ENCODE measurements around the gene URB1. TPM values are rescaled to one million over a fixed set of nuclear protein-coding genes. Genes with fewer than 3 reads are reported as not detected.

Gene URB1
- total and polyA plus RNA-seq, 2 experiments from 2014 or later = 7.7 to 44.1 TPM

DNA sequence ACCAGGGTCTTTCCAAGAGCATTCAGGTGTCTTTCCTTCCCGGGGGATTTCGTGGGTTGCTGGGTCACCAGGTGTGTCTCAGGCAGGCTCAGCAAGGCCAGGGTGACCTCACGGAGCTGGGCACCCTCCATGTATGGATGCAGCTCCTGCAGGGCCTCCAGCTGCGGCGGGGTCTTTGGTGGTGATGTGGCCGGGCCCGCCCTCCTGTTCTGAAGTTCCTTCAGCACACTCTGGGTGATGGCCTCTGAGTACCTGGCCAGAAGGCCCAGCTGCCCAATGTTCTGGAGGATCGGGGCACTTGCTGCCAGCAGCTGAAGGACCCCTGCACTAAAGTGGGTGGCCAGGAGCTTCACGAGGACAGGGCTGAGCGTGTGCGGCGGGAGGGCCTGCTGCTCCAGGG lies 45.5 kb downstream of the URB1 start (continued):
- TF ChIP-seq, protein P1, sequence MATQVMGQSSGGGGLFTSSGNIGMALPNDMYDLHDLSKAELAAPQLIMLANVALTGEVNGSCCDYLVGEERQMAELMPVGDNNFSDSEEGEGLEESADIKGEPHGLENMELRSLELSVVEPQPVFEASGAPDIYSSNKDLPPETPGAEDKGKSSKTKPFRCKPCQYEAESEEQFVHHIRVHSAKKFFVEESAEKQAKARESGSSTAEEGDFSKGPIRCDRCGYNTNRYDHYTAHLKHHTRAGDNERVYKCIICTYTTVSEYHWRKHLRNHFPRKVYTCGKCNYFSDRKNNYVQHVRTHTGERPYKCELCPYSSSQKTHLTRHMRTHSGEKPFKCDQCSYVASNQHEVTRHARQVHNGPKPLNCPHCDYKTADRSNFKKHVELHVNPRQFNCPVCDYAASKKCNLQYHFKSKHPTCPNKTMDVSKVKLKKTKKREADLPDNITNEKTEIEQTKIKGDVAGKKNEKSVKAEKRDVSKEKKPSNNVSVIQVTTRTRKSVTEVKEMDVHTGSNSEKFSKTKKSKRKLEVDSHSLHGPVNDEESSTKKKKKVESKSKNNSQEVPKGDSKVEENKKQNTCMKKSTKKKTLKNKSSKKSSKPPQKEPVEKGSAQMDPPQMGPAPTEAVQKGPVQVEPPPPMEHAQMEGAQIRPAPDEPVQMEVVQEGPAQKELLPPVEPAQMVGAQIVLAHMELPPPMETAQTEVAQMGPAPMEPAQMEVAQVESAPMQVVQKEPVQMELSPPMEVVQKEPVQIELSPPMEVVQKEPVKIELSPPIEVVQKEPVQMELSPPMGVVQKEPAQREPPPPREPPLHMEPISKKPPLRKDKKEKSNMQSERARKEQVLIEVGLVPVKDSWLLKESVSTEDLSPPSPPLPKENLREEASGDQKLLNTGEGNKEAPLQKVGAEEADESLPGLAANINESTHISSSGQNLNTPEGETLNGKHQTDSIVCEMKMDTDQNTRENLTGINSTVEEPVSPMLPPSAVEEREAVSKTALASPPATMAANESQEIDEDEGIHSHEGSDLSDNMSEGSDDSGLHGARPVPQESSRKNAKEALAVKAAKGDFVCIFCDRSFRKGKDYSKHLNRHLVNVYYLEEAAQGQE (IDR thresholded peaks at IDR 0.05; ENCODE audit: unreplicated experiment) = no peak
- TF ChIP-seq NANOG (IDR thresholded peaks at IDR 0.05; ENCODE audit: borderline replicate concordance) (no peak), ZNF114 (CRISPR knock-in tag; IDR thresholded peaks at IDR 0.05) (no peak), ZNF331 (CRISPR knock-in tag; IDR thresholded peaks at IDR 0.05; ENCODE audit: low read depth) (no peak), STAT1 (IDR thresholded peaks at IDR 0.05; ENCODE audit: unreplicated experiment) (no peak), POLR2AphosphoS5 (IDR thresholded peaks at IDR 0.05; ENCODE audit: low read depth) (no peak)
- TF ChIP-seq, protein P2, sequence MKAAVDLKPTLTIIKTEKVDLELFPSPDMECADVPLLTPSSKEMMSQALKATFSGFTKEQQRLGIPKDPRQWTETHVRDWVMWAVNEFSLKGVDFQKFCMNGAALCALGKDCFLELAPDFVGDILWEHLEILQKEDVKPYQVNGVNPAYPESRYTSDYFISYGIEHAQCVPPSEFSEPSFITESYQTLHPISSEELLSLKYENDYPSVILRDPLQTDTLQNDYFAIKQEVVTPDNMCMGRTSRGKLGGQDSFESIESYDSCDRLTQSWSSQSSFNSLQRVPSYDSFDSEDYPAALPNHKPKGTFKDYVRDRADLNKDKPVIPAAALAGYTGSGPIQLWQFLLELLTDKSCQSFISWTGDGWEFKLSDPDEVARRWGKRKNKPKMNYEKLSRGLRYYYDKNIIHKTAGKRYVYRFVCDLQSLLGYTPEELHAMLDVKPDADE (IDR thresholded peaks at IDR 0.05) = no peak
- TF ChIP-seq, protein P3, sequence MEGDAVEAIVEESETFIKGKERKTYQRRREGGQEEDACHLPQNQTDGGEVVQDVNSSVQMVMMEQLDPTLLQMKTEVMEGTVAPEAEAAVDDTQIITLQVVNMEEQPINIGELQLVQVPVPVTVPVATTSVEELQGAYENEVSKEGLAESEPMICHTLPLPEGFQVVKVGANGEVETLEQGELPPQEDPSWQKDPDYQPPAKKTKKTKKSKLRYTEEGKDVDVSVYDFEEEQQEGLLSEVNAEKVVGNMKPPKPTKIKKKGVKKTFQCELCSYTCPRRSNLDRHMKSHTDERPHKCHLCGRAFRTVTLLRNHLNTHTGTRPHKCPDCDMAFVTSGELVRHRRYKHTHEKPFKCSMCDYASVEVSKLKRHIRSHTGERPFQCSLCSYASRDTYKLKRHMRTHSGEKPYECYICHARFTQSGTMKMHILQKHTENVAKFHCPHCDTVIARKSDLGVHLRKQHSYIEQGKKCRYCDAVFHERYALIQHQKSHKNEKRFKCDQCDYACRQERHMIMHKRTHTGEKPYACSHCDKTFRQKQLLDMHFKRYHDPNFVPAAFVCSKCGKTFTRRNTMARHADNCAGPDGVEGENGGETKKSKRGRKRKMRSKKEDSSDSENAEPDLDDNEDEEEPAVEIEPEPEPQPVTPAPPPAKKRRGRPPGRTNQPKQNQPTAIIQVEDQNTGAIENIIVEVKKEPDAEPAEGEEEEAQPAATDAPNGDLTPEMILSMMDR (conservative IDR thresholded peaks at IDR 0.05; ENCODE audit: low read depth in 2 of 2) = no peak

DNA sequence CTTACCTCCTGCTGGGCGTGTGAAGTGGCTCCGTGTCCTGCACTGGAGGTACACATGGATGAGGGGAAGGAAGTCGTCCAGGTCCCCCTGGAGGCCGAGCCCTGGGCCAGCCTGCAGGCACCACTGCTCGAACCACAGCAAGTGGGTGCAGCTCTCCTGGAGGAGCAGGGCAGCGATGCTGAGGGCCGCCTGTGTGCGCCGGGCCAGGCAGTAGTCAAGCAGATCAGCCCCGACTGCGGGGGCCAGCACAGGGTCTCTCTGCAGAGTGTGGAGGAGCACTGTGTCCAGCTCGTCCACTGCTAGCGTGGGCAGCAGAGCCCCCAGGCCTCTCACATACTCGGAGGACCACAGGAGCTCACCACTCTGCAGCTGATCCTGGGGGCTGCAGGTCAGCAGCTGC lies 45.9 kb downstream of the URB1 start:
- ATAC-seq = no peak
- TF ChIP-seq, protein P2 (IDR thresholded peaks at IDR 0.05) = no peak
- TF ChIP-seq, protein P4, sequence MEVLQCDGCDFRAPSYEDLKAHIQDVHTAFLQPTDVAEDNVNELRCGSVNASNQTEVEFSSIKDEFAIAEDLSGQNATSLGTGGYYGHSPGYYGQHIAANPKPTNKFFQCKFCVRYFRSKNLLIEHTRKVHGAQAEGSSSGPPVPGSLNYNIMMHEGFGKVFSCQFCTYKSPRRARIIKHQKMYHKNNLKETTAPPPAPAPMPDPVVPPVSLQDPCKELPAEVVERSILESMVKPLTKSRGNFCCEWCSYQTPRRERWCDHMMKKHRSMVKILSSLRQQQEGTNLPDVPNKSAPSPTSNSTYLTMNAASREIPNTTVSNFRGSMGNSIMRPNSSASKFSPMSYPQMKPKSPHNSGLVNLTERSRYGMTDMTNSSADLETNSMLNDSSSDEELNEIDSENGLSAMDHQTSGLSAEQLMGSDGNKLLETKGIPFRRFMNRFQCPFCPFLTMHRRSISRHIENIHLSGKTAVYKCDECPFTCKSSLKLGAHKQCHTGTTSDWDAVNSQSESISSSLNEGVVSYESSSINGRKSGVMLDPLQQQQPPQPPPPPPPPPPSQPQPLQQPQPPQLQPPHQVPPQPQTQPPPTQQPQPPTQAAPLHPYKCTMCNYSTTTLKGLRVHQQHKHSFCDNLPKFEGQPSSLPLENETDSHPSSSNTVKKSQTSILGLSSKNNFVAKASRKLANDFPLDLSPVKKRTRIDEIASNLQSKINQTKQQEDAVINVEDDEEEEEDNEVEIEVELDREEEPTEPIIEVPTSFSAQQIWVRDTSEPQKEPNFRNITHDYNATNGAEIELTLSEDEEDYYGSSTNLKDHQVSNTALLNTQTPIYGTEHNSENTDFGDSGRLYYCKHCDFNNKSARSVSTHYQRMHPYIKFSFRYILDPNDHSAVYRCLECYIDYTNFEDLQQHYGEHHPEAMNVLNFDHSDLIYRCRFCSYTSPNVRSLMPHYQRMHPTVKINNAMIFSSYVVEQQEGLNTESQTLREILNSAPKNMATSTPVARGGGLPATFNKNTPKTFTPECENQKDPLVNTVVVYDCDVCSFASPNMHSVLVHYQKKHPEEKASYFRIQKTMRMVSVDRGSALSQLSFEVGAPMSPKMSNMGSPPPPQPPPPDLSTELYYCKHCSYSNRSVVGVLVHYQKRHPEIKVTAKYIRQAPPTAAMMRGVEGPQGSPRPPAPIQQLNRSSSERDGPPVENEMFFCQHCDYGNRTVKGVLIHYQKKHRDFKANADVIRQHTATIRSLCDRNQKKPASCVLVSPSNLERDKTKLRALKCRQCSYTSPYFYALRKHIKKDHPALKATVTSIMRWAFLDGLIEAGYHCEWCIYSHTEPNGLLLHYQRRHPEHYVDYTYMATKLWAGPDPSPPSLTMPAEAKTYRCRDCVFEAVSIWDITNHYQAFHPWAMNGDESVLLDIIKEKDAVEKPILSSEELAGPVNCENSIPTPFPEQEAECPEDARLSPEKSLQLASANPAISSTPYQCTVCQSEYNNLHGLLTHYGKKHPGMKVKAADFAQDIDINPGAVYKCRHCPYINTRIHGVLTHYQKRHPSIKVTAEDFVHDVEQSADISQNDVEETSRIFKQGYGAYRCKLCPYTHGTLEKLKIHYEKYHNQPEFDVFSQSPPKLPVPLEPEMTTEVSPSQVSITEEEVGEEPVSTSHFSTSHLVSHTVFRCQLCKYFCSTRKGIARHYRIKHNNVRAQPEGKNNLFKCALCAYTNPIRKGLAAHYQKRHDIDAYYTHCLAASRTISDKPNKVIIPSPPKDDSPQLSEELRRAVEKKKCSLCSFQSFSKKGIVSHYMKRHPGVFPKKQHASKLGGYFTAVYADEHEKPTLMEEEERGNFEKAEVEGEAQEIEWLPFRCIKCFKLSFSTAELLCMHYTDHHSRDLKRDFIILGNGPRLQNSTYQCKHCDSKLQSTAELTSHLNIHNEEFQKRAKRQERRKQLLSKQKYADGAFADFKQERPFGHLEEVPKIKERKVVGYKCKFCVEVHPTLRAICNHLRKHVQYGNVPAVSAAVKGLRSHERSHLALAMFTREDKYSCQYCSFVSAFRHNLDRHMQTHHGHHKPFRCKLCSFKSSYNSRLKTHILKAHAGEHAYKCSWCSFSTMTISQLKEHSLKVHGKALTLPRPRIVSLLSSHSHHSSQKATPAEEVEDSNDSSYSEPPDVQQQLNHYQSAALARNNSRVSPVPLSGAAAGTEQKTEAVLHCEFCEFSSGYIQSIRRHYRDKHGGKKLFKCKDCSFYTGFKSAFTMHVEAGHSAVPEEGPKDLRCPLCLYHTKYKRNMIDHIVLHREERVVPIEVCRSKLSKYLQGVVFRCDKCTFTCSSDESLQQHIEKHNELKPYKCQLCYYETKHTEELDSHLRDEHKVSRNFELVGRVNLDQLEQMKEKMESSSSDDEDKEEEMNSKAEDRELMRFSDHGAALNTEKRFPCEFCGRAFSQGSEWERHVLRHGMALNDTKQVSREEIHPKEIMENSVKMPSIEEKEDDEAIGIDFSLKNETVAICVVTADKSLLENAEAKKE (CRISPR knock-in tag; IDR thresholded peaks at IDR 0.05) = no peak
- TF ChIP-seq ZNF114 (CRISPR knock-in tag; IDR thresholded peaks at IDR 0.05) = no peak
- no peak for TF ChIP-seq EZH2phosphoT487 (IDR thresholded peaks at IDR 0.05; ENCODE audit: unreplicated experiment)
- no peak for TF ChIP-seq NANOG (IDR thresholded peaks at IDR 0.05; ENCODE audit: borderline replicate concordance)

More for the DNA sequence above, 45.9 kb downstream of the URB1 start:
- no peak overlapping the region for H3K4me3 ChIP-seq
- H3K27ac ChIP-seq (ENCODE audit: low read depth) = no peak overlapping the region
- H3K4me2 ChIP-seq = no peak overlapping the region
- no peaks in the 10 kb centered on the region for H3K9me2 ChIP-seq (ENCODE audit: insufficient read depth)
- no peaks in the 10 kb centered on the region; the same call in 2 of the 3 replicates for H3K9me3 Mint-ChIP-seq
- H3K4me1 Mint-ChIP-seq = no peaks in the 10 kb centered on the region
- no peaks in the 10 kb centered on the region for H3K27me3 ChIP-seq (ENCODE audit: insufficient read depth)
- H2AFZ ChIP-seq = no peak overlapping the region
- 0 out of 2 replicates have a peak, but pooled peaks cover 10% of the 10 kb centered on the region for H3K79me2 ChIP-seq (replicated peaks; ENCODE audit: insufficient read depth)
- peaks cover 3% of the 10 kb centered on the region for H3K27me3 Mint-ChIP-seq (ENCODE audit: insufficient read depth, low read depth, poor library complexity)
- peaks cover 12% of the 10 kb centered on the region for H4K20me1 ChIP-seq (replicated peaks; ENCODE audit: insufficient read depth)
- H3K4me1 ChIP-seq (ENCODE audit: insufficient read depth) = no peaks in the 10 kb centered on the region
- peaks cover 68% of the 10 kb centered on the region for H3K36me3 ChIP-seq (ENCODE audit: insufficient read depth)
- H3K27ac Mint-ChIP-seq = no peak overlapping the region
- peaks cover 87% of the 10 kb centered on the region for H3K36me3 Mint-ChIP-seq (ENCODE audit: low read depth)
- H3K4me3 Mint-ChIP-seq = no peak overlapping the region
- H3F3A ChIP-seq (replicated peaks; ENCODE audit: low read depth) = no peaks in the 10 kb centered on the region
- DNase-seq (ENCODE audit: low spot score) = no peak
